NCI-H146 treated with DMSO at 0.1 percent for 48 hours (cell line): ENCODE data around the gene RNF115.
"Not testable (repeated sequence)": the region's sequence is repeated elsewhere in the genome, so short reads cannot be mapped to it uniquely, and the experiment has no call there.

ENCODE experiments used
- DNase-seq: peaks from one replicate; lab custom pipeline; 2025; ENCODE audit not compliant: unreplicated experiment; lab: John Stamatoyannopoulos, UW

RNF115 gene

DNA sequence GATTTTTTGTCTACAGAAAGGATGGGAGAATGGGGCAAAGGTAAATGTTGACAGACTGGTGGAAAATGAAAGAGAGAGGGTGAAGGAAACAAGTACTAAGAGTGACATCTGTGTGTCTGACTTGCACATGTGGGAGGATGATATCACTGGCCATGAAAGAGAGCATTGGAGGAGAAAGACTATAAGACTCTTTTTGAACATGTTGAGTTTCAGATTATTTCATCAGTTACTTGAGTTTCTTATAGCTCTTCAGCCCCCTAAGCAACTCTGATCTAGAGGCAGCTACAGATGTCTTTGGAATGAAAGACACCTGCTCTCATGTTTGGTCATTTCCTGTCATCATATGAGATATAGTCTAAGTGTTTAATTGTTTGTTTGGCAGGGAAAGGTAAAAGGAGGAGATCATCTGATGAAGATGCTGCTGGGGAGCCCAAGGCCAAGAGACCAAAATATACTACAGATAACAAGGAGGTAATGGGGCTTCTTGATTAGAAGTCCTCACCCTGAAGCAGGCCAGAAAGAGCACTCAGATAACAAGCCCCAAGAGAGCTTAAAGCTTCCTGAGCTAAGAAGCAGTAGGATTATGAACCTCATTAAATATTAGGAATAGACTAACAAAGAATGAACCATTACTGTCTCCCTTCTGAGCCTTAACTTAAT lies 4.6 kb upstream of the RNF115 start:
- DNase-seq: no peak

DNA sequence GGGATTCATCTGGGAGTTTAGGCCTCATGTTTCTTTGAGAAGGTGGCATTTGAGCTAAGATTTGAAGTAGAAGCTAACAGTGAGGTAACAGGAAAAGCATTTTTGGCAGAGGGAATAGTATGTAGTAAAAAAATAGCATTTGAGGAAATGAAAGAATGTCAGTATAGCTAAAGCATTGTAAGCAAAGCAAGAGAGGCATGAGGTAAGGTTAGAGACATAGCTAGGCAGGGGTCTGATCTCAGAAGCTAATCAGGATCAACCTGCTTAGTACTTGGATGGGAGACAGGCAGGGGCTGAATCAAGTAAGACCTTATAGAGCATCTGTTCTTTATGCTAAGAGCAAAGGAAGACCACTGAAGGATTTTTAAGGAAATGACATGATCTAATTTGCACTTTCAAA lies 4.1 kb upstream of the RNF115 start:
- DNase-seq: no peak

GRCh38 chr1:145826030-145826429 lies 2.1 kb upstream of the RNF115 start:
- no peak for DNase-seq

GRCh38 chr1:145824499-145824842 lies 576 bp upstream of the RNF115 start:
- DNase-seq: no peak

- not testable (repeated sequence) for DNase-seq
These were observed 1.0 kb downstream of the RNF115 start for GRCh38 chr1:145822779-145823331.

GRCh38 chr1:145818095-145818494 lies 5.8 kb downstream of the RNF115 start:
- not testable (repeated sequence) for DNase-seq

GRCh38 chr1:145812977-145813810 lies 10.7 kb downstream of the RNF115 start:
- DNase-seq: not testable (repeated sequence)

GRCh38 chr1:145806844-145807243 lies 17.1 kb downstream of the RNF115 start:
- DNase-seq: no peak

DNA sequence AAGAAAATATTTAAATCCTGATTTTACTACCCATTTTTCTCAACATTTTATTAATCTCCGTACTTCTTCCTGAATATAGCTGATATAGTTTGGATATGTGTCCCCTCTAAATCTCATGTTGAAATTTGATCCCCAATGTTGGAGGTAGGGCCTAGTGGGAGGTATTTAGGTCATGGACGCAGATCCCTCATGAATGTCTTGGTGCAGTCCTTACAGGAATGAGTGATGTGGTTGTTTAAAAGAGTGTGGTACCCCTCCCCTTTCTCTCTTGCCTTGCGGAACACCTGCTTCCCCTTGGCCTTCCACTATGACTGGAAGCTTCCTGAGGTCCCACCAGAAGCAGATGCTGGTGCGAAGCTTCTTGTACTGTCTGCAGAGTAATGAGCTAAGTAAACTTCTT lies 17.5 kb downstream of the RNF115 start:
- DNase-seq: no peak

DNA sequence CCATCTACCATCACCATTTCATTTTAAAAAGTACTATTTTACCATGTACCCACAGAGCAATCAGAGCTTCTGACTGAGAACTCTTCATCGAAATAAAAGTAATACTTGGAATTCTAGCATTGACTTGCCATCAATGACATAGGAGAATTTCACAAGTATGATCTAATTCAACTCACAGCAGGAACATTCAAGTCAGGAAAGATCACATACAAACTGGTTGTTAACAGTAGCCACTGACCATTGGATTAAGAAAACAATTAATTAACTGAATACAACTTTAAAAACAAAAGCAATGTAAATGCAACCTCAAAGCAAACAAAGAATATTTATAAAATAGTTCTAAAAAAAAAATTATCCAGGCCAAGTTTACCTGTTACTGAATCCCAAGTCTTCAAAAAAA lies 18.8 kb downstream of the RNF115 start:
- DNase-seq: no peak

DNA sequence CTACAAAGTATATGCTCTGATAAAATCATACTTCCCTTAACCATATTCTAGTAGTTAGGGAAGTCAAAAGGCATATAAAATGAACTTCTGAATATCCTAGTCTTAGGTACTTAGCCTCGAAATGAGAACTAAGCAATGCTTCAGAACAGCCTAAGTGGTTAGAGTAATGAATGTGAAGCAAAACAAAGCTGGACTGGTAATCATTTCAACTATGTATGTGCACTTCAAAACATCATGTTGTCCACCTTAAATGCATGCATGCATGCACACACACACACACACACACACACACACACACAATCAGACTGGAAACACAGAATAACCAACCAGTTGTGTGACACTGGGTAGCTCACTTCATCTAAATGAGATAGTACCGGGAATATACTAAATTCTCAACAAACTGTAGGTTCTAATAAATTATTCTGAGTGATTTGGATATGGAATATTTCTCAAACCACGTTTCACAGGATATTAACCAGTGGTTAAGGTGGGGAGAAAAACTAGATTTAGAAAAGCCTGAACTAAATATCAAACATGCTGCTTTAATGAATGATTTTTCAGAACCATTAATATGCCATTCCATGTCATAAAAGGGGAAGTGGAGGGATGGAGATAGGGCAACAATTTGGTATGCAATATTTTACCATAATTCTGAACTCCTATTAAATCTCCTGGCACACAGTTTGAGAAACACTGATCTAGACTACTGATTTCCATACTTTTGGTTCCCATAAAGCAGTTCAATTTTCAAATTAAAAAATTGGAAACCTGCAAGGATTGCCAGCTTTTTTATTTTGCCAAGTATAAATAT lies 19.5 kb downstream of the RNF115 start:
- DNase-seq: no peak

DNA sequence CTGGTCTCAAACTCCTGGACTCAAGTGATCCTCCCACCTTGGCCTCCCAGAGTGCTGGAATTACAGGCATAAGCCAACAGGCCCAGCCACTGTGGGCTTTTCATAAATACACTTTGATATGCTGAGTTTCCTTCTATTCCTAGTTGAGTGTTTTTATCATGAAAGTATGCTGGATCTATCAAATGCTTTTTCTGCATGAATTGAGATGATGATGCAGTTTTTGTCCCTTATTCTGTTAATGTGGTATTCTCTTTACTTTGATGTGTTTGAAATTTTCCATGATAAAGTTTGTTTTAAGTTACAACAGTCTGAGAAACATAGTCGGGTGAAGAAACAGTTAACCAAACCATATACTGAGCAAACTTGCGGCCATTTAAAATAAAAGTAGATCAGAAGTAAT lies 24.1 kb downstream of the RNF115 start:
- no peak for DNase-seq

GRCh38 chr1:145796753-145797152 lies 27.1 kb downstream of the RNF115 start:
- DNase-seq: no peak

DNA sequence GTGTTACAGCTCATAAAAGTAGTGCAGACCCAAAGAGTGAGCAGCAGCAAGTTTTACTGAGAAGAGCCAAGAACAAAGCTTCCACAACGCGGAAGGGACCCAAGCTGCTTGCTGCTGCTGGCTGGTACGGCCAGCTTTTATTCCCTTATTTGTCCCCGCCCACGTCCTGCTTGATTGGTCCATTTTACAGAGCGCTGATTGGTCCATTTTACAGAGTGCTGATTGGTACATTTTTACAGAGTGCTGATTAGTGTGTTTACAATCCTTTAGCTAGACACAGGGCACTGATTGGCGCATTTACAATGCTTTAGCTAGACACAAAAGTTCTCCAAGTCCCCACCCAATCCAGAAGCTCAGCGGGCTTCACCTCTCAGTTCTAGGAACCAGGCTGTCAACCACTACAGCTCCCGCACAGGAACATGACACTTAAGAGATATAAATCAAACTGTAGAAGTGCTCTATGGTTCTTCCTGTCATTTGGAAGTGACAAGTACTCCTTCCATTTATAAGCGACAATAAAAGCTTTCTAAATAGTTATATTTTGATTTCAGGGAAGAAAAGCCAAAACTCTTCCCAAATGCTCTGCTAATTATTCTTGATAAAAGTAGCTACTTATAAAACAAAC lies 28.5 kb downstream of the RNF115 start:
- DNase-seq: no peak

GRCh38 chr1:145792484-145792883 lies 31.4 kb downstream of the RNF115 start:
- no peak for DNase-seq

DNA sequence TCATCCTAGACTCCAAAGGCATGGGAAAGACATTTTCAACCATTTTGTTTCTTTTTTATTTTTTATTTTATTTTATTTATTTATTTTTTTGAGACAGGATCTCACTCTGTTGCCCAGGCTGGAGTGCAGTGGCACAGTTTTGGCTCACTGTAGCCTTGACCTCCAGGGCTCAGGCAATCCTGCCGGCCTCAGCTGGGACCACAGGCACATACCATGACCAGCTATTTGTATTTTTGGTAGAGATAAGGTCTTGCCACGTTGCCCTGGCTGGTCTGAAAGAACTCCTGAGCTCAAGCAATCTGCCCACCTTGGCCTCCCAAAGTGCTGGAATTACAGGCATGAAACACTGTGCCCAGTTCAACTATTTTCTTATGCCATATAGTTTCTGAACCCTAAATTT lies 32.0 kb downstream of the RNF115 start:
- not testable (repeated sequence) for DNase-seq

DNA sequence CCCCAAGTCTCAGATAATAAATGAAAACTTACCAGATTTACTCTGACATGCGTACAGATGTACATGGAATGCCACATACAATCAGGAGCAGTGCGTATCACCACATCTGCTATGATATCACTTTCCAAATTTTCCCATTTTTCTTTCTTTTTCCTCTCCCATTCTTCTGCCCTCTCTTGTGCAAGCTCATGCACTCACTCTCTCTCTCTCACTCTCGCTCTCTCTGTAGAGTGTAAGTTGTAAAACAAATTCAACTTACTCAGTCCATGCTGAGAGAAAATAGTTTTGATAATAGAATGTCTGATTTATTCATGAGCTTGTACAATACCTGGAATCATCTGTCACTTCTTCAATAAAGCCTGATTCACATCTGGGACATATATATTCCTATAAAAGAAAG lies 35.3 kb downstream of the RNF115 start:
- no peak for DNase-seq

GRCh38 chr1:145786271-145786670 lies 37.6 kb downstream of the RNF115 start:
- DNase-seq: no peak

DNA sequence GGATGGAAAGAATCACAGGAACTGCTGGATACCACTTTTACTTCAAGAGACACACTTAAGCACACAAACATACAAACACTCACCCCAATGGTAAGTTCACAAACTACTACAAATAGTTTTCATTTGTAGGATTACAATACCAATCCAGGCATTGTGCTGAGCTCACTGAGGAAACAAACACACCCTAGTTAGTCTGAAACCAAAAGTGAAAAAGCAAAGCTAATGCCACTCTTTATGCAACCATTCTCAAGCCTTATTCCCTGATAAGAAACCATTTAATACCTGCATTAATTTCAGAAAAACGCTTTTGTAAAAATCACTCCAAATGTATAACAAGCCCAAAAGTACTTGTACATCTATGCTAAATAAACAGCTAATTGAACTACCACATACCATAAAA lies 38.3 kb downstream of the RNF115 start:
- DNase-seq: no peak

GRCh38 chr1:145784409-145784808 lies 39.5 kb downstream of the RNF115 start:
- DNase-seq: no peak
